MM.1S (cell line): ENCODE data around the gene TANC1.

ENCODE experiments used
- DNase-seq: peaks from one replicate; pipeline ENCODE4 v3.0.0-alpha.2; 2015
- H2AFZ ChIP-seq: fragments of 300-600 bp; sonication (generic); 2 replicates; pipeline ENCODE4 v1.6.0; 2016; ENCODE audit warnings: antibody characterized with exemption, low read length
- H3F3A ChIP-seq: fragments of 300-600 bp; sonication (generic); 2 replicates; pipeline ENCODE4 v1.6.1; 2016; ENCODE audit warnings: mild to moderate bottlenecking, antibody characterized with exemption, low read length, moderate library complexity, mixed read lengths; ENCODE audit not compliant: insufficient read depth
- H3K27ac ChIP-seq: fragments of 300-600 bp; sonication (generic); 2 replicates; pipeline ENCODE4 v1.5.1; 2016; ENCODE audit warnings: mild to moderate bottlenecking, low read length
- H3K27me3 ChIP-seq: fragments of 300-600 bp; sonication (generic); replicated peaks from 2 replicates; pipeline ENCODE4 v1.6.0; 2016; ENCODE audit warnings: low read length; ENCODE audit not compliant: insufficient read depth
- H3K36me3 ChIP-seq: fragments of 300-600 bp; sonication (generic); replicated peaks from 2 replicates; pipeline ENCODE4 v1.6.1; 2016; ENCODE audit warnings: mild to moderate bottlenecking, low read length, mixed read lengths; ENCODE audit not compliant: insufficient read depth
- H3K4me1 ChIP-seq: fragments of 300-600 bp; sonication (generic); 2 replicates; pipeline ENCODE4 v1.6.1; 2016; ENCODE audit warnings: low read length, mixed read lengths
- H3K4me2 ChIP-seq: fragments of 300-600 bp; sonication (generic); 2 replicates; pipeline ENCODE4 v1.6.0; 2016; ENCODE audit warnings: low read depth, low read length
- H3K4me3 ChIP-seq: fragments of 300-600 bp; sonication (generic); 2 replicates; pipeline ENCODE4 v1.5.1; 2016; ENCODE audit warnings: low read length, mixed read lengths
- H3K79me2 ChIP-seq: fragments of 300-600 bp; sonication (generic); 2 replicates; pipeline ENCODE4 v1.6.1; 2016; ENCODE audit warnings: mixed run types, low read length, mixed read lengths
- H3K9ac ChIP-seq: fragments of 300-600 bp; sonication (generic); 2 replicates; pipeline ENCODE4 v1.6.1; 2016; ENCODE audit warnings: low read length, mixed read lengths
- H3K9me2 ChIP-seq: fragments of 300-600 bp; sonication (generic); replicated peaks from 2 replicates; pipeline ENCODE4 v1.6.1; 2016; ENCODE audit warnings: mild to moderate bottlenecking, low read length, mixed read lengths; ENCODE audit not compliant: insufficient read depth
- H3K9me3 ChIP-seq: fragments of 300-600 bp; sonication (generic); replicated peaks from 2 replicates; pipeline ENCODE4 v1.6.1; 2016; ENCODE audit warnings: mild to moderate bottlenecking, low read length, mixed read lengths; ENCODE audit not compliant: insufficient read depth
- H4K20me1 ChIP-seq: fragments of 300-600 bp; sonication (generic); 2 replicates; pipeline ENCODE4 v1.6.1; 2016; ENCODE audit warnings: mild to moderate bottlenecking, low read length, moderate library complexity, mixed read lengths; ENCODE audit not compliant: insufficient read depth
- EZH2 ChIP-seq: fragments of 300-600 bp; sonication (generic); optimal IDR thresholded peaks from 2 replicates; pipeline ENCODE3; 2017; ENCODE audit warnings: low read depth, mild to moderate bottlenecking, antibody characterized with exemption, low read length, mixed read lengths
- EZH2phosphoT487 ChIP-seq: fragments of 300-600 bp; sonication (generic); IDR thresholded peaks from 2 replicates; pipeline ENCODE4 v1.6.1; 2018; ENCODE audit warnings: antibody characterized with exemption, low read length
- TF ChIP-seq, protein P1 (sequence below): fragments of 300-600 bp; sonication (generic); IDR thresholded peaks from 2 replicates; pipeline ENCODE4 v1.5.1; 2016; ENCODE audit warnings: antibody characterized with exemption, low read length, mixed read lengths

Gene TANC1

DNA sequence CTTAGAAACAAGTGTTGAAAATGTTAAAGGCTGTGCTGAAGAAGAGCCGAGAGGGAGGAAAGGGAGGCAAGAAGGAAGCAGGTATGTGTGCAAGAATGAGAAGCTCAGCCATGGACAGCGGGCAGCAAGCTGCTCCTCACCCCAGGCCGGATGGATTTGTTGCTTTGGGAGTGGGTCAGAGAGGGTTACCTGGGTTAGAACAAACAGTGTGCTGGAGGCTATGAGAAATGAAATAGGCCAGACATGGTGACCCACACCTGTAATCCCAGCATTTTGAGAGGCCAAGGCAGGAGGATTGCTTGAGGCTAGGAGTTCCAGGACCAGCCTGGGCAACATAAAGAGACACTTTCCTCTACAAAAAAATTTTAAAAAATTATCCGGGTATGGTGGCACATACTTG is 97.5 kb downstream of the TANC1 start:
- H3K4me2 ChIP-seq = no peak overlapping the region

DNA sequence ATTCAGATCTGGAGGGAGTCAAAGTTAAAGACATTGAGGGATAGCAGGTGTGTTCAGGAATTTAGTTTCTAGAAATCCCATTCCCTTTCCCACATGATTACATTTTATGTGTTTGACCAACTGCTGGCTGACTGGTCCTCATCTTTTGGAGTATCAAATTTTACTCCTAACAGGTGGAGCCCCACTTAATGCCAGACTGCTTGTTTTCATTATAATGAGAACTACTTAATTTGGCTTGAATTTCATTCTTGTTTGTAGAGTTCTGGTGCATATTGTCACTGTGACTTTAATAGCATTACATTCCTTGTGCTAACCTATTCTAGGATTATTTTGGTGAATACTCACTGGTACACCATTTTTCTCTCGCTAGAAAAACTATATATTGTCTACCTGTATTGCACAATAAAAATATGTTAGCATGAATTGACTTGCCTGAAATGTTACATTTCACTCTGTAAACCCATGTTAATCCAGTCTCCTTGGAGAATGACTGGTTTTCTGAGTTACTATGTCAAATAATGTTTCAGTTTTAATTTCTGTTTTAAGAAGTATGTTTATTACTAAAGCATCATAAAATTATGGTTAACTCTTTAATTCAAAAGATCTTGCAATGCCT is 98.2 kb downstream of the TANC1 start:
- TF ChIP-seq EZH2 = no peak
- TF ChIP-seq EZH2phosphoT487 = no peak
- TF ChIP-seq, protein P1, sequence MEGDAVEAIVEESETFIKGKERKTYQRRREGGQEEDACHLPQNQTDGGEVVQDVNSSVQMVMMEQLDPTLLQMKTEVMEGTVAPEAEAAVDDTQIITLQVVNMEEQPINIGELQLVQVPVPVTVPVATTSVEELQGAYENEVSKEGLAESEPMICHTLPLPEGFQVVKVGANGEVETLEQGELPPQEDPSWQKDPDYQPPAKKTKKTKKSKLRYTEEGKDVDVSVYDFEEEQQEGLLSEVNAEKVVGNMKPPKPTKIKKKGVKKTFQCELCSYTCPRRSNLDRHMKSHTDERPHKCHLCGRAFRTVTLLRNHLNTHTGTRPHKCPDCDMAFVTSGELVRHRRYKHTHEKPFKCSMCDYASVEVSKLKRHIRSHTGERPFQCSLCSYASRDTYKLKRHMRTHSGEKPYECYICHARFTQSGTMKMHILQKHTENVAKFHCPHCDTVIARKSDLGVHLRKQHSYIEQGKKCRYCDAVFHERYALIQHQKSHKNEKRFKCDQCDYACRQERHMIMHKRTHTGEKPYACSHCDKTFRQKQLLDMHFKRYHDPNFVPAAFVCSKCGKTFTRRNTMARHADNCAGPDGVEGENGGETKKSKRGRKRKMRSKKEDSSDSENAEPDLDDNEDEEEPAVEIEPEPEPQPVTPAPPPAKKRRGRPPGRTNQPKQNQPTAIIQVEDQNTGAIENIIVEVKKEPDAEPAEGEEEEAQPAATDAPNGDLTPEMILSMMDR = no peak
- Histone ChIP-seq H2AFZ (no peak overlapping the region), H3K4me1 (peaks cover 17% of the 10 kb centered on the region), H3F3A (no peaks in the 10 kb centered on the region), H3K4me2 (no peak overlapping the region), H3K27me3 (no peaks in the 10 kb centered on the region), H3K79me2 (no peaks in the 10 kb centered on the region), H3K4me3 (no peak overlapping the region), H3K27ac (no peak overlapping the region), H4K20me1 (no peaks in the 10 kb centered on the region), H3K9ac (no peak overlapping the region), H3K9me3 (no peaks in the 10 kb centered on the region), H3K9me2 (no peaks in the 10 kb centered on the region), H3K36me3 (no peaks in the 10 kb centered on the region)
- DNase-seq = no peak

More for the DNA sequence above, 97.5 kb downstream of the TANC1 start:
- no peak overlapping the region for H3K9ac ChIP-seq
- no peaks in the 10 kb centered on the region for H3K27me3 ChIP-seq
- H2AFZ ChIP-seq = no peak overlapping the region
- H3K27ac ChIP-seq = no peak overlapping the region
- H3K9me2 ChIP-seq = no peaks in the 10 kb centered on the region
- no peak for DNase-seq
- H3K4me3 ChIP-seq = no peak overlapping the region
- no peaks in the 10 kb centered on the region for H3K36me3 ChIP-seq
- no peaks in the 10 kb centered on the region for H3K9me3 ChIP-seq
- H3K79me2 ChIP-seq = no peaks in the 10 kb centered on the region
- no peaks in the 10 kb centered on the region for H4K20me1 ChIP-seq
- H3F3A ChIP-seq = no peaks in the 10 kb centered on the region
- no peak for TF ChIP-seq EZH2
- TF ChIP-seq EZH2phosphoT487 = no peak
- TF ChIP-seq, protein P1 = no peak
- H3K4me1 ChIP-seq = peaks cover 17% of the 10 kb centered on the region

GRCh38 chr2:159067971-159068370 is 99.5 kb downstream of the TANC1 start:
- H3K4me2 ChIP-seq = peak overlapping the region; percentile 17; the same call in 1 of the 2 replicates
- no peak for TF ChIP-seq EZH2phosphoT487
- TF ChIP-seq, protein P1 = no peak
- no peak for TF ChIP-seq EZH2
- no peaks in the 10 kb centered on the region for H3K9me2 ChIP-seq
- no peaks in the 10 kb centered on the region for H3K9me3 ChIP-seq
- H3K9ac ChIP-seq = no peak overlapping the region
- no peaks in the 10 kb centered on the region for H3F3A ChIP-seq
- no peak for DNase-seq
- no peaks in the 10 kb centered on the region for H3K36me3 ChIP-seq
- no peak overlapping the region for H3K27ac ChIP-seq
- no peaks in the 10 kb centered on the region for H3K79me2 ChIP-seq
- no peak overlapping the region for H3K4me3 ChIP-seq
- H2AFZ ChIP-seq = no peak overlapping the region
- no peaks in the 10 kb centered on the region for H3K27me3 ChIP-seq
- H4K20me1 ChIP-seq = no peaks in the 10 kb centered on the region
- H3K4me1 ChIP-seq = peaks cover 17% of the 10 kb centered on the region
